HepG2 (cell line): ENCODE data around the gene DDAH2. TPM values are rescaled to one million over a fixed set of nuclear protein-coding genes. Genes with fewer than 3 reads are reported as not detected.

Experiments
- AGO2 ChIP-seq: fragments of 200-400 bp; formaldehyde crosslinking; optimal IDR thresholded peaks from 2 replicates; pipeline ENCODE3; 2017; ENCODE audit warnings: mild to moderate bottlenecking, low read depth, low read length, moderate library complexity
- ATF3 ChIP-seq: sonication (generic); formaldehyde crosslinking; IDR thresholded peaks from 2 replicates; pipeline ENCODE4 v1.4.0; 2020; ENCODE audit warnings: missing genetic modification reagents
- ATF7 ChIP-seq, 2 experiments: fragments of 450-650 bp in 1 of 2; sonication (generic) in 1 of 2; formaldehyde crosslinking in 1 of 2; IDR thresholded peaks; 2 replicates each; pipeline versions ENCODE4 v1.4.0 to v1.6.1; 2016 to 2020; ENCODE audit warnings: antibody characterized with exemption in 1 of 2, mild to moderate bottlenecking in 1 of 2, missing genetic modification reagents in 1 of 2
- CERS6 ChIP-seq: sonication (generic); formaldehyde crosslinking; IDR thresholded peaks from 2 replicates; pipeline ENCODE4 v1.5.0; 2020; ENCODE audit warnings: missing genetic modification reagents
- HNF1A ChIP-seq, 2 experiments: sonication (generic) in 1 of 2; formaldehyde crosslinking in 1 of 2; IDR thresholded peaks; 2 replicates each; pipeline versions ENCODE4 v1.4.0 to v1.6.1; 2016 to 2020; ENCODE audit warnings: borderline replicate concordance in 1 of 2, low read depth in 1 of 2, mild to moderate bottlenecking in 1 of 2, missing genetic modification reagents in 1 of 2
- MEIS1 ChIP-seq: sonication (generic); formaldehyde crosslinking; IDR thresholded peaks from 2 replicates; pipeline ENCODE4 v1.9.0; 2021; ENCODE audit warnings: mild to moderate bottlenecking, missing genetic modification reagents, moderate library complexity, borderline replicate concordance
- MTF2 ChIP-seq: sonication (generic); formaldehyde crosslinking; IDR thresholded peaks from 2 replicates; pipeline ENCODE4 v1.5.0; 2020; ENCODE audit warnings: missing genetic modification reagents, borderline replicate concordance
- SSRP1 ChIP-seq: IDR thresholded peaks from 2 replicates; pipeline ENCODE4 v1.6.1; 2016; ENCODE audit warnings: control low read depth
- TMF1 ChIP-seq: sonication (generic); formaldehyde crosslinking; IDR thresholded peaks from 2 replicates; pipeline ENCODE4 v1.8.1; 2022; ENCODE audit warnings: low read depth, missing genetic modification reagents
- ZNF142 ChIP-seq: sonication (generic); formaldehyde crosslinking; IDR thresholded peaks from 2 replicates; pipeline ENCODE4 v1.4.0; 2020; ENCODE audit warnings: missing genetic modification reagents
- ZNF513 ChIP-seq: sonication (generic); formaldehyde crosslinking; conservative IDR thresholded peaks from 2 replicates; pipeline ENCODE4 v1.5.0; 2020; ENCODE audit warnings: missing genetic modification reagents
- ZNF883 ChIP-seq: sonication (generic); formaldehyde crosslinking; IDR thresholded peaks from 2 replicates; pipeline ENCODE4 v1.5.1; 2020; ENCODE audit warnings: mild to moderate bottlenecking, missing genetic modification reagents; ENCODE audit errors: not compliant biosample characterization
- polyA plus RNA-seq, 8 experiments: library from polyadenylated mRNA; depleted of rRNA in 3 of 8; stranded (reverse) in 7 of 8; unstranded in 1 of 8; fragments of >200 nt; fragmentation: Illumina TruSeq in 4 of 8; extraction: Trizol in 4 of 8; gene quantifications; 2 replicates each; pipeline versions ENCODE4 v1.2.1 to v1.2.3, GENCODE V29; 2011 to 2016; ENCODE audit warnings: low read depth in 4 of 8, missing spikeins in 1 of 8, mixed read lengths in 1 of 8; ENCODE audit not compliant: insufficient read depth in 1 of 8
- total RNA-seq, 5 experiments: library from RNA; depleted of rRNA; stranded (reverse); fragments of >200 nt; fragmentation: Illumina TruSeq; extraction: Trizol; gene quantifications; 2 replicates each; pipeline ENCODE4 v1.2.3, GENCODE V29; 2016; ENCODE audit warnings: low read depth in 1 of 5

Gene DDAH2
- total and polyA plus RNA-seq, 2 of the 13 experiments (the other 11 are each of a cell fraction or from before 2014, with no cell fraction given): 16.4 to 21.1 TPM

GRCh38 chr6:31776989-31777666 lies 48.0 kb upstream of the DDAH2 start, which contains the start of gene VWA7 (continued):
- TF ChIP-seq HNF1A (IDR thresholded peaks at IDR 0.05; ENCODE audit: low read depth) (peak; percentile 76), HNF1A (CRISPR knock-in tag; IDR thresholded peaks at IDR 0.05; ENCODE audit: borderline replicate concordance) (peak; percentile 43; the same call in 1 of the 2 replicates), TMF1 (CRISPR knock-in tag) (no peak), ZNF513 (CRISPR knock-in tag) (no peak), AGO2 (peak; percentile 97), MEIS1 (CRISPR knock-in tag) (no peak; the same call in 1 of the 2 replicates), MTF2 (CRISPR knock-in tag) (no peak), ZNF883 (CRISPR knock-in tag) (peak; percentile 14), ATF7 (IDR thresholded peaks at IDR 0.05) (peak; percentile 16; the same call in 1 of the 2 replicates), ATF7 (CRISPR knock-in tag; IDR thresholded peaks at IDR 0.05) (no peak), CERS6 (CRISPR knock-in tag) (no peak), SSRP1 (CRISPR knock-in tag) (no peak; the same call in 1 of the 2 replicates), ATF3 (CRISPR knock-in tag) (peak; percentile 80), ZNF142 (CRISPR knock-in tag) (no peak)
